CD4-positive, alpha-beta memory T cell (primary cell): ENCODE results near the gene RPUSD3. TPM values are rescaled to one million over a fixed set of nuclear protein-coding genes. Genes with fewer than 3 reads are reported as not detected.

ENCODE experiments used
- CTCF ChIA-PET: fragments of 350-600 bp; sonication (Branson Sonifier 250); formaldehyde crosslinking; loops from one replicate; lab custom pipeline; 2021; ENCODE audit warnings: inconsistent platforms; ENCODE audit not compliant: partially characterized antibody; lab: Charles Lee
- POLR2A ChIA-PET: fragments of 350-600 bp; sonication (Branson Sonifier 250); formaldehyde crosslinking; loops from one replicate; lab custom pipeline; 2021; ENCODE audit not compliant: partially characterized antibody; lab: Charles Lee
- DNase-seq, 5 donors: peaks; one replicate each; pipeline versions ENCODE4 v3.0.0 to v3.0.0-alpha.2; 2020 to 2022; ENCODE audit warnings: mixed read lengths in 1 of 5
- H3K27ac ChIP-seq: one replicate; pipeline ENCODE4 v1.7.0; 2013; ENCODE audit warnings: low read depth, low read length
- H3K27me3 ChIP-seq: 2 replicates; pipeline ENCODE4 v1.7.0; 2013; ENCODE audit warnings: mild to moderate bottlenecking, low read length, moderate library complexity; ENCODE audit not compliant: insufficient read depth
- H3K36me3 ChIP-seq: 2 replicates; pipeline ENCODE4 v1.7.0; 2013; ENCODE audit warnings: mild to moderate bottlenecking, low read length, moderate library complexity; ENCODE audit not compliant: insufficient read depth
- H3K4me1 ChIP-seq: 2 replicates; pipeline ENCODE4 v1.7.0; 2013; ENCODE audit warnings: mild to moderate bottlenecking, low read length, moderate library complexity; ENCODE audit not compliant: insufficient read depth
- H3K4me3 ChIP-seq, 2 donors: one replicate each; pipeline ENCODE4 v1.7.0; 2013; ENCODE audit warnings: low read length in 2 of 2, mild to moderate bottlenecking in 1 of 2
- H3K9me3 ChIP-seq, 2 donors: one replicate each; pipeline ENCODE4 v1.7.0; 2013; ENCODE audit warnings: low read length in 2 of 2, control low read depth in 1 of 2; ENCODE audit not compliant: control insufficient read depth in 1 of 2
- H3K27ac Mint-ChIP-seq, 7 donors: one replicate each; pipeline ENCODE4 v1.8.0; 2020 to 2021; ENCODE audit warnings: mixed read lengths in 7 of 7, mild to moderate bottlenecking in 6 of 7, inconsistent platforms in 3 of 7, moderate library complexity in 3 of 7
- H3K27me3 Mint-ChIP-seq, 2 donors: one replicate each; pipeline ENCODE4 v1.8.0; 2020 to 2021; ENCODE audit warnings: mixed read lengths in 2 of 2
- H3K36me3 Mint-ChIP-seq, 2 donors: one replicate each; pipeline ENCODE4 v1.8.0; 2020 to 2021; ENCODE audit warnings: mixed read lengths in 2 of 2, inconsistent platforms in 1 of 2, mild to moderate bottlenecking in 1 of 2
- H3K4me1 Mint-ChIP-seq, 4 donors: one replicate each; pipeline ENCODE4 v1.8.0; 2020 to 2021; ENCODE audit warnings: mixed read lengths in 4 of 4, mild to moderate bottlenecking in 1 of 4
- H3K4me3 Mint-ChIP-seq, 8 donors: one replicate each; pipeline ENCODE4 v1.8.0; 2020 to 2021; ENCODE audit warnings: mixed read lengths in 8 of 8, mild to moderate bottlenecking in 7 of 8, moderate library complexity in 6 of 8, inconsistent platforms in 3 of 8
- H3K9me3 Mint-ChIP-seq, 8 donors: one replicate each; pipeline ENCODE4 v1.8.0; 2020 to 2021; ENCODE audit warnings: mixed read lengths in 8 of 8, mild to moderate bottlenecking in 5 of 8, inconsistent platforms in 3 of 8, moderate library complexity in 1 of 8
- intact Hi-C: fragments of 100-400 bp; cut with micrococcal nuclease; formaldehyde crosslinking; loops from one replicate; pipeline ENCODE4 v1.15.1; 2023
- polyA plus RNA-seq, 2 donors: library from polyadenylated mRNA; unstranded; fragments of 300-500 nt; fragmentation: Illumina TruSeq; gene quantifications; one replicate each; pipeline ENCODE4 v1.2.3, GENCODE V29; 2021
- total RNA-seq, 2 experiments: library from RNA; stranded (reverse); gene quantifications; one replicate each; pipeline ENCODE4 v1.2.3, GENCODE V29; 2021

Gene RPUSD3
- total and polyA plus RNA-seq, 4 experiments from 2014 or later, result 55.2 to 68.4 (median 65.4) TPM

GRCh38 chr3:9810433-9810770 lies 33.4 kb downstream of the RPUSD3 start:
- peaks cover 4% of the 10 kb centered on the region for H3K36me3 ChIP-seq
- H3K27me3 ChIP-seq, result no peaks in the 10 kb centered on the region
- CTCF ChIA-PET, result interaction anchor here (1.1 kb wide), 1 partner anchor 61 kb away, joined by 4 read pairs; the partner anchor contains the start of gene OGG1
- DNase-seq, result no peak
- no peaks in the 10 kb centered on the region for H3K9me3 Mint-ChIP-seq
- peaks cover 4 to 34% of the 10 kb centered on the region in 2 donors for H3K36me3 Mint-ChIP-seq
- H3K4me3 Mint-ChIP-seq, result peak overlapping the region; percentile 58 to 94 (median 82)
- H3K4me1 ChIP-seq, result peaks cover 27% of the 10 kb centered on the region
- intact Hi-C loops, result no loop called here
- H3K27ac ChIP-seq, result peak overlapping the region; percentile 74
- H3K9me3 ChIP-seq, result no peaks in the 10 kb centered on the region
- POLR2A ChIA-PET, result interaction anchor here (1.0 to 4.5 kb wide), 11 partner anchors 14 to 136 kb away, joined by 3 to 60 read pairs (median 5); partner anchors contain the start of genes ARPC4, CRELD1, JAGN1 and OGG1
- peaks cover 35 to 46% (median 41%) of the 10 kb centered on the region in 4 donors for H3K4me1 Mint-ChIP-seq
- peak overlapping the region in 1 of 2 donors; percentile 72 for H3K4me3 ChIP-seq
- H3K27me3 Mint-ChIP-seq, result no peaks in the 10 kb centered on the region
- H3K27ac Mint-ChIP-seq, result peak overlapping the region; percentile 17 to 89 (median 86)

- H3K4me3 Mint-ChIP-seq, result peak within 1 kb of the TSS; percentile 91 to 94 (median 92)
- Histone ChIP-seq H3K4me1 (peaks cover 27% of the 10 kb centered on the region), H3K36me3 (peaks cover 8% of the 10 kb centered on the region), H3K4me3 (peak within 1 kb of the TSS; percentile 72), H3K27me3 (no peaks in the 10 kb centered on the region), H3K27ac (peak within 1 kb of the TSS; percentile 74), H3K9me3 (no peaks in the 10 kb centered on the region)
- ChIA-PET CTCF (interaction anchor here (1.1 to 3.2 kb wide), 3 partner anchors 17 to 122 kb away, joined by 4 to 15 read pairs (median 4); partner anchors contain the start of genes ARPC4, OGG1 and TADA3), POLR2A (interaction anchor here (0.7 to 4.5 kb wide), 22 partner anchors 10 to 160 kb away, joined by 3 to 60 read pairs (median 4); partner anchors contain the start of genes ARPC4, BRPF1, CRELD1 and JAGN1)
- no peaks in the 10 kb centered on the region for H3K9me3 Mint-ChIP-seq
- H3K27me3 Mint-ChIP-seq, result no peaks in the 10 kb centered on the region
- peak within 1 kb of the TSS; percentile 87 to 99 (median 98) for H3K27ac Mint-ChIP-seq
- peak; percentile 34 to 62 (median 48) for DNase-seq
- peaks cover 10 to 40% of the 10 kb centered on the region in 2 donors for H3K36me3 Mint-ChIP-seq
- peaks cover 35 to 46% (median 41%) of the 10 kb centered on the region in 4 donors for H3K4me1 Mint-ChIP-seq
- intact Hi-C loops, result loop anchor here (1.0 to 2.0 kb wide), 2 partner anchors 34 to 79 kb away; partner anchors contain the start of genes BRPF1 and RPUSD3
These were observed 34.0 kb downstream of the RPUSD3 start, which contains the start of gene TTLL3 for GRCh38 chr3:9809615-9810432. Gene TTLL3, plus strand, starts transcription at chr3:9810262. Its CDS starts 400 bp downstream, at chr3:9810662.

- peaks cover 27% of the 10 kb centered on the region for H3K4me1 ChIP-seq
- no peak for DNase-seq
- intact Hi-C loops, result loop anchor here (1.0 to 2.0 kb wide), 2 partner anchors 35 to 78 kb away; partner anchors contain the start of genes BRPF1 and RPUSD3
- H3K36me3 Mint-ChIP-seq, result peaks cover 15 to 46% of the 10 kb centered on the region in 2 donors
- no peaks in the 10 kb centered on the region for H3K27me3 Mint-ChIP-seq
- peaks cover 14% of the 10 kb centered on the region for H3K36me3 ChIP-seq
- no peaks in the 10 kb centered on the region for H3K27me3 ChIP-seq
- peak overlapping the region; percentile 74 for H3K27ac ChIP-seq
- POLR2A ChIA-PET, result interaction anchor here (0.7 to 4.5 kb wide), 24 partner anchors 9 to 160 kb away, joined by 3 to 60 read pairs (median 4); partner anchors contain the start of genes ARPC4, BRPF1, CRELD1 and JAGN1
- H3K27ac Mint-ChIP-seq, result peak overlapping the region; percentile 87 to 99 (median 98)
- CTCF ChIA-PET, result interaction anchor here (1.1 to 3.2 kb wide), 5 partner anchors 16 to 124 kb away, joined by 4 to 15 read pairs (median 5); partner anchors contain the start of genes ARPC4, CRELD1, OGG1 and TADA3
- no peaks in the 10 kb centered on the region for H3K9me3 ChIP-seq
- peak overlapping the region; percentile 91 to 93 (median 92) for H3K4me3 Mint-ChIP-seq
- no peaks in the 10 kb centered on the region for H3K9me3 Mint-ChIP-seq
- H3K4me1 Mint-ChIP-seq, result peaks cover 35 to 46% (median 41%) of the 10 kb centered on the region in 4 donors
- H3K4me3 ChIP-seq, result peak overlapping the region; percentile 72
These were observed 34.6 kb downstream of the RPUSD3 start for GRCh38 chr3:9809239-9809614.

GRCh38 chr3:9808345-9809037 lies 35.3 kb downstream of the RPUSD3 start:
- CTCF ChIA-PET, result interaction anchor here (0.7 to 3.2 kb wide), 10 partner anchors 9 to 138 kb away, joined by 3 to 15 read pairs (median 4); partner anchors contain the start of genes ARPC4, CRELD1 and TADA3
- H3K4me3 Mint-ChIP-seq, result peak overlapping the region; percentile 91 to 93 (median 92)
- Histone ChIP-seq H3K36me3 (peaks cover 21% of the 10 kb centered on the region), H3K9me3 (no peaks in the 10 kb centered on the region), H3K4me1 (peaks cover 27% of the 10 kb centered on the region), H3K27me3 (no peaks in the 10 kb centered on the region), H3K27ac (peak overlapping the region; percentile 74), H3K4me3 (peak overlapping the region in 1 of 2 donors; percentile 72)
- intact Hi-C loops, result loop anchor here (1.0 to 2.0 kb wide), 3 partner anchors 16 to 78 kb away; partner anchors contain the start of genes BRPF1, RPUSD3 and TADA3
- H3K4me1 Mint-ChIP-seq, result peaks cover 37 to 48% (median 41%) of the 10 kb centered on the region in 4 donors
- no peaks in the 10 kb centered on the region for H3K27me3 Mint-ChIP-seq
- no peaks in the 10 kb centered on the region for H3K9me3 Mint-ChIP-seq
- H3K36me3 Mint-ChIP-seq, result peaks cover 23 to 53% of the 10 kb centered on the region in 2 donors
- POLR2A ChIA-PET, result interaction anchor here (0.6 to 4.5 kb wide), 21 partner anchors 8 to 159 kb away, joined by 3 to 60 read pairs (median 4); partner anchors contain the start of genes ARPC4, CRELD1, IL17RE and JAGN1
- DNase-seq, result peak; percentile 42 to 64 (median 43)
- peak overlapping the region; percentile 87 to 99 (median 98) for H3K27ac Mint-ChIP-seq

GRCh38 chr3:9807981-9808344 lies 35.8 kb downstream of the RPUSD3 start:
- DNase-seq, result no peak

More at GRCh38 chr3:9807981-9808344, 35.8 kb downstream of the RPUSD3 start:
- intact Hi-C loops, result loop anchor here (1.0 to 2.0 kb wide), 2 partner anchors 16 to 77 kb away; partner anchors contain the start of genes BRPF1 and TADA3
- POLR2A ChIA-PET, result interaction anchor here (0.6 to 4.5 kb wide), 16 partner anchors 12 to 158 kb away, joined by 3 to 60 read pairs (median 4); partner anchors contain the start of genes ARPC4, CRELD1, IL17RE and MTMR14
- no peaks in the 10 kb centered on the region for H3K9me3 ChIP-seq
- H3K27me3 ChIP-seq, result no peaks in the 10 kb centered on the region
- Mint-ChIP-seq H3K27ac (peak overlapping the region; percentile 67 to 99 (median 95)), H3K4me1 (peaks cover 37 to 53% (median 41%) of the 10 kb centered on the region in 4 donors), H3K36me3 (peaks cover 28 to 54% of the 10 kb centered on the region in 2 donors), H3K9me3 (no peaks in the 10 kb centered on the region), H3K27me3 (no peaks in the 10 kb centered on the region), H3K4me3 (peak overlapping the region in 6 of 8 donors; percentile 21 to 93 (median 91))
- peaks cover 27% of the 10 kb centered on the region for H3K4me1 ChIP-seq
- peak overlapping the region; percentile 74 for H3K27ac ChIP-seq
- peaks cover 27% of the 10 kb centered on the region for H3K36me3 ChIP-seq
- no peak overlapping the region for H3K4me3 ChIP-seq
- CTCF ChIA-PET, result interaction anchor here (0.7 to 3.2 kb wide), 10 partner anchors 10 to 139 kb away, joined by 3 to 15 read pairs (median 4); partner anchors contain the start of genes ARPC4, CRELD1 and TADA3
